ENCODE results near the gene AGAP1.

The AGAP1 gene

GRCh38 chr2:235958221-235958930, 464.5 kb downstream of the AGAP1 start:
- DNase-seq: no peak

- no peak for DNase-seq
Observed at GRCh38 chr2:235958931-235959410, 465.1 kb downstream of the AGAP1 start.

- DNase-seq: no peak
Observed at GRCh38 chr2:235960011-235960715, 466.3 kb downstream of the AGAP1 start.

GRCh38 chr2:235960716-235961640, 467.1 kb downstream of the AGAP1 start:
- DNase-seq: no peak

- DNase-seq: no peak
Observed at GRCh38 chr2:235961711-235962110, 467.9 kb downstream of the AGAP1 start.

- DNase-seq: no peak
Observed at GRCh38 chr2:235963853-235964577, 470.2 kb downstream of the AGAP1 start.

- no peak for DNase-seq
Observed at GRCh38 chr2:235964787-235965390, 471.0 kb downstream of the AGAP1 start.

GRCh38 chr2:235966396-235966795, 472.6 kb downstream of the AGAP1 start:
- DNase-seq: no peak

- no peak for DNase-seq
Observed at GRCh38 chr2:235966932-235967757, 473.3 kb downstream of the AGAP1 start.

GRCh38 chr2:235968155-235968554, 474.3 kb downstream of the AGAP1 start:
- no peak for DNase-seq

GRCh38 chr2:235968616-235969324, 474.9 kb downstream of the AGAP1 start:
- no peak for DNase-seq

- DNase-seq: no peak
Observed at GRCh38 chr2:235970204-235971040, 476.6 kb downstream of the AGAP1 start.

- DNase-seq: no peak
Observed at GRCh38 chr2:235976516-235976915, 482.7 kb downstream of the AGAP1 start.

- DNase-seq: no peak
Observed at GRCh38 chr2:235976956-235977355, 483.1 kb downstream of the AGAP1 start.

- no peak for DNase-seq
Observed at GRCh38 chr2:235977445-235977844, 483.6 kb downstream of the AGAP1 start.

GRCh38 chr2:235978022-235978421, 484.2 kb downstream of the AGAP1 start:
- no peak for DNase-seq

- no peak for DNase-seq
Observed at GRCh38 chr2:235979037-235979436, 485.2 kb downstream of the AGAP1 start.

GRCh38 chr2:235979753-235980435, 486.1 kb downstream of the AGAP1 start:
- DNase-seq: no peak

- no peak for DNase-seq
Observed at GRCh38 chr2:235981631-235982030, 487.8 kb downstream of the AGAP1 start.

Data from OCI-M1 (cell line).